Heart right ventricle (tissue), 16 donors: ENCODE results near the gene CRELD2. TPM values are rescaled to one million over a fixed set of nuclear protein-coding genes. Genes with fewer than 3 reads are reported as not detected.

Source experiments
- ATAC-seq, 8 donors: fragments of 200-7000 bp; cut with Tn5 transposase; one replicate each; pipeline ENCODE4 v1.9.1; 2020; ENCODE audit warnings: mild to moderate bottlenecking in 8 of 8, moderate library complexity in 8 of 8, moderate number of reproducible peaks in 1 of 8
- DNase-seq, 2 donors: peaks; one replicate each; pipeline ENCODE4 v3.0.0-alpha.2; 2020
- H3K27ac ChIP-seq, 10 donors: fragments of 200-600 bp; sonication (generic) in 2 of 10; one replicate each; pipeline versions ENCODE4 v1.5.0 to v1.8.0; 2020 to 2022; ENCODE audit warnings: mild to moderate bottlenecking in 3 of 10
- H3K27me3 ChIP-seq, 7 donors: fragments of 200-600 bp; one replicate each; pipeline ENCODE4 v1.8.0; 2021 to 2022; ENCODE audit warnings: mild to moderate bottlenecking in 2 of 7
- H3K36me3 ChIP-seq, 9 donors: fragments of 200-600 bp; sonication (generic) in 1 of 9; one replicate each; pipeline versions ENCODE4 v1.5.0 to v1.8.0; 2020 to 2022; ENCODE audit warnings: mild to moderate bottlenecking in 2 of 9
- H3K4me1 ChIP-seq, 9 donors: fragments of 200-600 bp; sonication (generic) in 1 of 9; one replicate each; pipeline versions ENCODE4 v1.5.0 to v1.8.0; 2020 to 2022; ENCODE audit warnings: mild to moderate bottlenecking in 4 of 9
- H3K4me3 ChIP-seq, 10 donors: fragments of 200-600 bp; sonication (generic) in 2 of 10; one replicate each; pipeline versions ENCODE4 v1.5.0 to v1.8.0; 2020 to 2022; ENCODE audit warnings: mild to moderate bottlenecking in 7 of 10, moderate library complexity in 2 of 10
- H3K9me3 ChIP-seq, 11 donors: fragments of 200-600 bp in 10 of 11; sonication (generic) in 2 of 11; one replicate each; pipeline versions ENCODE4 v1.5.0 to v1.8.0; 2013 to 2022; ENCODE audit warnings: mild to moderate bottlenecking in 2 of 11, control low read depth in 1 of 11, moderate library complexity in 1 of 11
- WGBS, 2 donors: extraction: QIAGEN DNeasy Blood & Tissue Kit; methylation state at CpG; one replicate each; pipeline ENCODE4 v1.1.7; 2013; ENCODE audit warnings: inconsistent platforms in 1 of 2; 5-methylcytosine and 5-hydroxymethylcytosine counted together
- intact Hi-C, 10 donors: fragments of 100-400 bp; cut with DNase I; formaldehyde crosslinking; loops; one replicate each; pipeline versions ENCODE4 v1.11.1 to v1.14.2; 2022
- long read RNA-seq, 3 donors: library from polyadenylated mRNA; unstranded; transcript quantifications; one replicate each; pipeline ENCODE4 v2.0.0, GENCODE V29; 2020 to 2021
- polyA plus RNA-seq, 2 donors: library from polyadenylated mRNA; stranded (reverse); fragments of 200-250 nt; gene quantifications; one replicate each; pipeline ENCODE4 v1.2.3, GENCODE V29; 2013
- total RNA-seq, 10 donors: library from RNA; stranded (reverse); fragmentation: NEBNext Ultra II Directional in 3 of 10; extraction: Animal tissue kit (Norgen Biotek cat#: 25700) in 3 of 10; gene quantifications; one replicate each; pipeline versions ENCODE4 v1.2.1 to v1.2.4, GENCODE V29; 2021 to 2023
- TF ChIP-seq, protein P1 (sequence below), 9 donors: fragments of 200-600 bp; sonication (generic) in 2 of 9; IDR thresholded peaks; one replicate each; pipeline versions ENCODE4 v1.5.0 to v1.8.0; 2021 to 2022; ENCODE audit warnings: antibody characterized with exemption in 9 of 9, mild to moderate bottlenecking in 5 of 9, moderate library complexity in 1 of 9
- donor health status: Arrhythmogenic right ventricular cardiomyopathy.
- donor health status: ischemic (EF 13 %, LVEDD 7.1; RV severe dilation, severe dysfunction).
- donor health status: healthy with polysubstance abuse.
- donor health status: DM: no; HTN: yes; CAD: no.
- donor health status: DM: no; HTN: no; CAD: no.
- donor health status: ischemic (EF 25% LVEDD 6.9; RV normal size, moderate dysfunction).
- donor health status: ischemic (EF 25% LVEDD 5.7; RV mildly dilated, moderate dysfunction).
- donor health status: healthy.
- donor health status: DM: yes; HTN: yes; CAD: no.
- donor health status: Ischemic cardiomyopathy.
- donor health status: ischemic (EF 35%, LVEDD 5.7; RV mildly dilated, moderate dysfunction).
- donor health status: nonischemic (EF 11% LVEDD 7.7; RV severe dilation, severe dysfunction).
- donor health status: DM: yes; HTN: yes; CAD: no.
- donor health status: PGD.
- donor health status: ischemic (EF 29% LVEDD 5.4; RV normal size, mild dysfunction).
- donor health status: nonischemic (EF 23%, LVEDD 6.1; RV moderate dilation, normal function).

The CRELD2 gene, protein sequence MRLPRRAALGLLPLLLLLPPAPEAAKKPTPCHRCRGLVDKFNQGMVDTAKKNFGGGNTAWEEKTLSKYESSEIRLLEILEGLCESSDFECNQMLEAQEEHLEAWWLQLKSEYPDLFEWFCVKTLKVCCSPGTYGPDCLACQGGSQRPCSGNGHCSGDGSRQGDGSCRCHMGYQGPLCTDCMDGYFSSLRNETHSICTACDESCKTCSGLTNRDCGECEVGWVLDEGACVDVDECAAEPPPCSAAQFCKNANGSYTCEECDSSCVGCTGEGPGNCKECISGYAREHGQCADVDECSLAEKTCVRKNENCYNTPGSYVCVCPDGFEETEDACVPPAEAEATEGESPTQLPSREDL
- total RNA-seq: 10 to 100 TPM; 13.0 to 32.5 (median 19.2) TPM
- 10 to 100 TPM; 11.0 to 90.0 TPM for polyA plus RNA-seq
- long read RNA-seq, donor 1, transcript CRELD2-201 (10 exons, 1,357 nt): major isoform, 31 of 62 reads
- long read RNA-seq, donor 1, partial matches to known transcripts: 14 of 62 reads
- long read RNA-seq, donor 1, other reads (novel, unspliced or antisense): 9 of 62 reads
- long read RNA-seq, donor 2, transcript CRELD2-203 (11 exons, 1,577 nt): minor isoform, 8 of 61 reads
- long read RNA-seq, donor 2, transcript CRELD2-201 (10 exons, 1,357 nt): major isoform, 25 of 61 reads
- long read RNA-seq, donor 2, partial matches to known transcripts: 2 of 61 reads
- long read RNA-seq, donor 2, other reads (novel, unspliced or antisense): 22 of 61 reads
- long read RNA-seq, donor 3, transcript CRELD2-201 (10 exons, 1,357 nt): major isoform, 40 of 58 reads
- long read RNA-seq, donor 3, partial matches to known transcripts: 3 of 58 reads
- long read RNA-seq, donor 3, other reads (novel, unspliced or antisense): 10 of 58 reads

GRCh38 chr22:49917974-49918910, at the start of gene CRELD2, which contains the start of gene ALG12:
Gene CRELD2, plus strand, starts transcription at chr22:49918634. Its CDS starts 136 bp downstream, at chr22:49918770.
Gene ALG12, minus strand, starts transcription at chr22:49918438. Its CDS starts 4,673 bp downstream, at chr22:49913765.
- Histone ChIP-seq H3K36me3 (peaks cover 0 to 44% (median 12%) of the 10 kb centered on the region in 9 donors), H3K4me1 (peaks cover 8 to 25% (median 20%) of the 10 kb centered on the region in 9 donors), H3K27ac (peak within 1 kb of the TSS; percentile 87 to 98 (median 94)), H3K27me3 (no peaks in the 10 kb centered on the region), H3K9me3 (no peaks in the 10 kb centered on the region), H3K4me3 (peak within 1 kb of the TSS; percentile 83 to 97 (median 88))
- intact Hi-C loops: loop anchor here in 8 of 10 donors (1.0 to 10.0 kb wide), 9 partner anchors 42 to 153 kb away; partner anchors contain the start of genes PIM3 (in 1 of the 8) and ZBED4 (in 1 of the 8)
- ATAC-seq (peak; percentile 96 to 99 (median 98)), DNase-seq (peak; percentile 97 to 98)
- TF ChIP-seq, protein P1, sequence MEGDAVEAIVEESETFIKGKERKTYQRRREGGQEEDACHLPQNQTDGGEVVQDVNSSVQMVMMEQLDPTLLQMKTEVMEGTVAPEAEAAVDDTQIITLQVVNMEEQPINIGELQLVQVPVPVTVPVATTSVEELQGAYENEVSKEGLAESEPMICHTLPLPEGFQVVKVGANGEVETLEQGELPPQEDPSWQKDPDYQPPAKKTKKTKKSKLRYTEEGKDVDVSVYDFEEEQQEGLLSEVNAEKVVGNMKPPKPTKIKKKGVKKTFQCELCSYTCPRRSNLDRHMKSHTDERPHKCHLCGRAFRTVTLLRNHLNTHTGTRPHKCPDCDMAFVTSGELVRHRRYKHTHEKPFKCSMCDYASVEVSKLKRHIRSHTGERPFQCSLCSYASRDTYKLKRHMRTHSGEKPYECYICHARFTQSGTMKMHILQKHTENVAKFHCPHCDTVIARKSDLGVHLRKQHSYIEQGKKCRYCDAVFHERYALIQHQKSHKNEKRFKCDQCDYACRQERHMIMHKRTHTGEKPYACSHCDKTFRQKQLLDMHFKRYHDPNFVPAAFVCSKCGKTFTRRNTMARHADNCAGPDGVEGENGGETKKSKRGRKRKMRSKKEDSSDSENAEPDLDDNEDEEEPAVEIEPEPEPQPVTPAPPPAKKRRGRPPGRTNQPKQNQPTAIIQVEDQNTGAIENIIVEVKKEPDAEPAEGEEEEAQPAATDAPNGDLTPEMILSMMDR (IDR thresholded peaks at IDR 0.05): peak in 2 of 9 donors; percentile 9 to 19
- 1% methylated on average over 103 of the region's 103 CpGs for WGBS, 2 donors

DNA sequence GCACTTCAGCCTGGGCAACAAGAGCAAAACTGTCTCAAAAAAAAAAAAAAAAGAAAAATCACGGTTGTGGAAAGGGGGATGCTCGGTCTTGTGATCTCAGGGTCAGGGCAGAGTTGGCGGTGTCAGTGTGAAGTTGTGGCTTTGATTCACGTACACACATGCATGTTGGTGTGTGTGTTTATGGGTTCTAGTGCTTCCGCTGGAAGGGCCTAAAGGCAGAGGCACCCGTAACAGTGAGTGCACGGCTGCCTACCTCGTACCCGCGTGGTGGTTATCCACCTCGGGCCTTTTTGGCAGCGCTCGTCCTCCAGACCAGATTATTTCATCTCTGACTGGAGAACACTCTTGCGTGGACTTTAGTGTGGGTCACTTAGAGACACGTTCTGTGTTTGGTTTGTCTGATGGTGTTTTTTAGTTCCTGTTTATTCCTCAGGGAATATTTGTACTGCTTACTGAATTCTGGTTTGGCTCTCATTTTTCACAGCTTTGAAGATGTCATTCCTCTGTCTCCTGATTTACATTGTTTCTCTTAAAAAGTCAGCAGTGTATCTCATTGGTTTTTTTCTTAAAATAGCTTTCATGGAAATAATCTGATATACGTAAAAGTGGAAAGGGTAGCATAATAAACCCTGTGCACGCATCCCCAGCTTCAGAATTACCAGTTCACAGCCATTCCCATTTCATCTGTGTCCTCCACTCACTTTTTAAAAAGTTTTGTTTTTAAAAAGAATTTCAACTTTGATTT, 49.2 kb upstream of the CRELD2 start:
- Histone ChIP-seq H3K27me3 (no peaks in the 10 kb centered on the region), H3K4me1 (peaks cover 0 to 6% (median 0%) of the 10 kb centered on the region in 9 donors), H3K27ac (no peak overlapping the region), H3K4me3 (no peak overlapping the region), H3K9me3 (peaks cover 0 to 62% (median 22%) of the 10 kb centered on the region in 11 donors), H3K36me3 (peaks cover 0 to 16% (median 0%) of the 10 kb centered on the region in 9 donors)
- intact Hi-C loops: no loop called here
- no peak for ATAC-seq
- WGBS, 2 donors: 90 to 92% methylated on average over 17 of the region's 17 CpGs
- DNase-seq: no peak
- TF ChIP-seq, protein P1 (IDR thresholded peaks at IDR 0.05): no peak

- Histone ChIP-seq H3K4me1 (peaks cover 0 to 6% (median 0%) of the 10 kb centered on the region in 9 donors), H3K4me3 (no peak overlapping the region), H3K36me3 (peaks cover 0 to 16% (median 0%) of the 10 kb centered on the region in 9 donors), H3K27ac (no peak overlapping the region), H3K27me3 (no peaks in the 10 kb centered on the region), H3K9me3 (peaks cover 0 to 56% (median 22%) of the 10 kb centered on the region in 11 donors)
- WGBS, 2 donors: 89% methylated on average over 14 of the region's 14 CpGs
- intact Hi-C loops: no loop called here
- TF ChIP-seq, protein P1 (IDR thresholded peaks at IDR 0.05): no peak
- DNase-seq (no peak), ATAC-seq (no peak)
Measured at GRCh38 chr22:49869845-49870712, 48.4 kb upstream of the CRELD2 start.
